WTC11 (cell line): ENCODE results near the gene PRKCQ.

ENCODE experiments used
- ELF4 ChIP-seq: sonication (generic); formaldehyde crosslinking; IDR thresholded peaks from 2 replicates; pipeline ENCODE4 v1.8.1; 2022; ENCODE audit warnings: low read depth, mild to moderate bottlenecking, moderate library complexity, missing genetic modification reagents
- JUN ChIP-seq: sonication (generic); formaldehyde crosslinking; IDR thresholded peaks from 2 replicates; pipeline ENCODE4 v1.8.0; 2023; ENCODE audit warnings: mild to moderate bottlenecking, missing genetic modification reagents
- NR2C2 ChIP-seq: sonication (generic); formaldehyde crosslinking; IDR thresholded peaks from 2 replicates; pipeline ENCODE4 v1.8.0; 2022; ENCODE audit warnings: mild to moderate bottlenecking, missing genetic modification reagents
- SMAD3 ChIP-seq: sonication (generic); formaldehyde crosslinking; IDR thresholded peaks from 2 replicates; pipeline ENCODE4 v1.8.0; 2022; ENCODE audit warnings: missing genetic modification reagents, mild to moderate bottlenecking, borderline replicate concordance
- ZNF263 ChIP-seq: sonication (generic); formaldehyde crosslinking; IDR thresholded peaks from 2 replicates; pipeline ENCODE4 v1.8.1; 2022; ENCODE audit warnings: low read depth, mild to moderate bottlenecking, moderate library complexity, missing genetic modification reagents
- TF ChIP-seq, protein P1 (sequence below): sonication (generic); formaldehyde crosslinking; IDR thresholded peaks from 2 replicates; pipeline ENCODE4 v1.8.0; 2022; ENCODE audit warnings: mild to moderate bottlenecking, missing genetic modification reagents
- TF ChIP-seq, protein P2 (sequence below): fragments of 200-600 bp; IDR thresholded peaks from 2 replicates; pipeline ENCODE4 v1.8.0; 2022; ENCODE audit warnings: antibody characterized with exemption
- TF ChIP-seq, protein P3 (sequence below): sonication (generic); formaldehyde crosslinking; IDR thresholded peaks from 2 replicates; pipeline ENCODE4 v1.8.0; 2022; ENCODE audit warnings: mild to moderate bottlenecking, missing genetic modification reagents
- TF ChIP-seq, protein P4 (sequence below): sonication (generic); formaldehyde crosslinking; IDR thresholded peaks from 2 replicates; pipeline ENCODE4 v1.8.0; 2023; ENCODE audit warnings: mild to moderate bottlenecking, missing genetic modification reagents
- TF ChIP-seq, protein P5 (sequence below): fragments of 250-450 bp; sonication (Bioruptor Pico); IDR thresholded peaks from 2 replicates; pipeline ENCODE4 v1.8.0; 2021; ENCODE audit warnings: mild to moderate bottlenecking
- TF ChIP-seq, protein P6 (sequence below): sonication (generic); formaldehyde crosslinking; IDR thresholded peaks from 2 replicates; pipeline ENCODE4 v1.8.0; 2023; ENCODE audit warnings: missing genetic modification reagents
- TF ChIP-seq, protein P7 (sequence below): sonication (generic); formaldehyde crosslinking; IDR thresholded peaks from 2 replicates; pipeline ENCODE4 v1.8.0; 2022; ENCODE audit warnings: mild to moderate bottlenecking, missing genetic modification reagents

DNA sequence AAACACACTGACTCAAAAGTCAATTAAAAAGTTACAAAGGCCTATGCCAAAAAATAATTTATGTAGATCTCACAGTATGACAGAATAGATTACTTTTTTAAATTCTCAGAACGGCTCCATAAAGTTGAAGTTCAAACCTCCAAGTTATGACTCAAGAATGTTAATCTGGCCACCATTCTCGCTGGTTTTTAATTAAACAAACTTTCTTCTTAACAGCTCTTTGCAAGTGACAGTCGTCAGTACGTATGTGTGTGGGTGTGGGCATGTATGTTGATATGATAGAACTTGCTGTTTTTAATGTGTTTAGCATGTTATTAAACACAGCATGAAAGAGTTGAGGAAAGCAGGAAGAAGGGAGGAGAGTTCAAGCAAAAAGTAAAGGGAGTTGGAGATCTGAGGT lies 18.5 kb downstream of the PRKCQ start:
- TF ChIP-seq, protein P1, sequence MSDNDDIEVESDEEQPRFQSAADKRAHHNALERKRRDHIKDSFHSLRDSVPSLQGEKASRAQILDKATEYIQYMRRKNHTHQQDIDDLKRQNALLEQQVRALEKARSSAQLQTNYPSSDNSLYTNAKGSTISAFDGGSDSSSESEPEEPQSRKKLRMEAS (CRISPR knock-in tag): no peak
- TF ChIP-seq, protein P2, sequence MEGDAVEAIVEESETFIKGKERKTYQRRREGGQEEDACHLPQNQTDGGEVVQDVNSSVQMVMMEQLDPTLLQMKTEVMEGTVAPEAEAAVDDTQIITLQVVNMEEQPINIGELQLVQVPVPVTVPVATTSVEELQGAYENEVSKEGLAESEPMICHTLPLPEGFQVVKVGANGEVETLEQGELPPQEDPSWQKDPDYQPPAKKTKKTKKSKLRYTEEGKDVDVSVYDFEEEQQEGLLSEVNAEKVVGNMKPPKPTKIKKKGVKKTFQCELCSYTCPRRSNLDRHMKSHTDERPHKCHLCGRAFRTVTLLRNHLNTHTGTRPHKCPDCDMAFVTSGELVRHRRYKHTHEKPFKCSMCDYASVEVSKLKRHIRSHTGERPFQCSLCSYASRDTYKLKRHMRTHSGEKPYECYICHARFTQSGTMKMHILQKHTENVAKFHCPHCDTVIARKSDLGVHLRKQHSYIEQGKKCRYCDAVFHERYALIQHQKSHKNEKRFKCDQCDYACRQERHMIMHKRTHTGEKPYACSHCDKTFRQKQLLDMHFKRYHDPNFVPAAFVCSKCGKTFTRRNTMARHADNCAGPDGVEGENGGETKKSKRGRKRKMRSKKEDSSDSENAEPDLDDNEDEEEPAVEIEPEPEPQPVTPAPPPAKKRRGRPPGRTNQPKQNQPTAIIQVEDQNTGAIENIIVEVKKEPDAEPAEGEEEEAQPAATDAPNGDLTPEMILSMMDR: no peak
- TF ChIP-seq, protein P3, sequence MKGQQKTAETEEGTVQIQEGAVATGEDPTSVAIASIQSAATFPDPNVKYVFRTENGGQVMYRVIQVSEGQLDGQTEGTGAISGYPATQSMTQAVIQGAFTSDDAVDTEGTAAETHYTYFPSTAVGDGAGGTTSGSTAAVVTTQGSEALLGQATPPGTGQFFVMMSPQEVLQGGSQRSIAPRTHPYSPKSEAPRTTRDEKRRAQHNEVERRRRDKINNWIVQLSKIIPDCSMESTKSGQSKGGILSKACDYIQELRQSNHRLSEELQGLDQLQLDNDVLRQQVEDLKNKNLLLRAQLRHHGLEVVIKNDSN (CRISPR knock-in tag): no peak
- no peak for TF ChIP-seq ZNF263
- TF ChIP-seq SMAD3 (CRISPR knock-in tag): no peak
- TF ChIP-seq, protein P4, sequence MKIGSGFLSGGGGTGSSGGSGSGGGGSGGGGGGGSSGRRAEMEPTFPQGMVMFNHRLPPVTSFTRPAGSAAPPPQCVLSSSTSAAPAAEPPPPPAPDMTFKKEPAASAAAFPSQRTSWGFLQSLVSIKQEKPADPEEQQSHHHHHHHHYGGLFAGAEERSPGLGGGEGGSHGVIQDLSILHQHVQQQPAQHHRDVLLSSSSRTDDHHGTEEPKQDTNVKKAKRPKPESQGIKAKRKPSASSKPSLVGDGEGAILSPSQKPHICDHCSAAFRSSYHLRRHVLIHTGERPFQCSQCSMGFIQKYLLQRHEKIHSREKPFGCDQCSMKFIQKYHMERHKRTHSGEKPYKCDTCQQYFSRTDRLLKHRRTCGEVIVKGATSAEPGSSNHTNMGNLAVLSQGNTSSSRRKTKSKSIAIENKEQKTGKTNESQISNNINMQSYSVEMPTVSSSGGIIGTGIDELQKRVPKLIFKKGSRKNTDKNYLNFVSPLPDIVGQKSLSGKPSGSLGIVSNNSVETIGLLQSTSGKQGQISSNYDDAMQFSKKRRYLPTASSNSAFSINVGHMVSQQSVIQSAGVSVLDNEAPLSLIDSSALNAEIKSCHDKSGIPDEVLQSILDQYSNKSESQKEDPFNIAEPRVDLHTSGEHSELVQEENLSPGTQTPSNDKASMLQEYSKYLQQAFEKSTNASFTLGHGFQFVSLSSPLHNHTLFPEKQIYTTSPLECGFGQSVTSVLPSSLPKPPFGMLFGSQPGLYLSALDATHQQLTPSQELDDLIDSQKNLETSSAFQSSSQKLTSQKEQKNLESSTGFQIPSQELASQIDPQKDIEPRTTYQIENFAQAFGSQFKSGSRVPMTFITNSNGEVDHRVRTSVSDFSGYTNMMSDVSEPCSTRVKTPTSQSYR (CRISPR knock-in tag): no peak
- TF ChIP-seq NR2C2 (CRISPR knock-in tag): no peak
- no peak for TF ChIP-seq ELF4 (CRISPR knock-in tag)
- TF ChIP-seq, protein P5, sequence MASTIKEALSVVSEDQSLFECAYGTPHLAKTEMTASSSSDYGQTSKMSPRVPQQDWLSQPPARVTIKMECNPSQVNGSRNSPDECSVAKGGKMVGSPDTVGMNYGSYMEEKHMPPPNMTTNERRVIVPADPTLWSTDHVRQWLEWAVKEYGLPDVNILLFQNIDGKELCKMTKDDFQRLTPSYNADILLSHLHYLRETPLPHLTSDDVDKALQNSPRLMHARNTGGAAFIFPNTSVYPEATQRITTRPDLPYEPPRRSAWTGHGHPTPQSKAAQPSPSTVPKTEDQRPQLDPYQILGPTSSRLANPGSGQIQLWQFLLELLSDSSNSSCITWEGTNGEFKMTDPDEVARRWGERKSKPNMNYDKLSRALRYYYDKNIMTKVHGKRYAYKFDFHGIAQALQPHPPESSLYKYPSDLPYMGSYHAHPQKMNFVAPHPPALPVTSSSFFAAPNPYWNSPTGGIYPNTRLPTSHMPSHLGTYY (CRISPR knock-in tag): no peak
- TF ChIP-seq JUN (CRISPR knock-in tag): no peak
- TF ChIP-seq, protein P6, sequence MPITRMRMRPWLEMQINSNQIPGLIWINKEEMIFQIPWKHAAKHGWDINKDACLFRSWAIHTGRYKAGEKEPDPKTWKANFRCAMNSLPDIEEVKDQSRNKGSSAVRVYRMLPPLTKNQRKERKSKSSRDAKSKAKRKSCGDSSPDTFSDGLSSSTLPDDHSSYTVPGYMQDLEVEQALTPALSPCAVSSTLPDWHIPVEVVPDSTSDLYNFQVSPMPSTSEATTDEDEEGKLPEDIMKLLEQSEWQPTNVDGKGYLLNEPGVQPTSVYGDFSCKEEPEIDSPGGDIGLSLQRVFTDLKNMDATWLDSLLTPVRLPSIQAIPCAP (CRISPR knock-in tag): no peak
- TF ChIP-seq, protein P7, sequence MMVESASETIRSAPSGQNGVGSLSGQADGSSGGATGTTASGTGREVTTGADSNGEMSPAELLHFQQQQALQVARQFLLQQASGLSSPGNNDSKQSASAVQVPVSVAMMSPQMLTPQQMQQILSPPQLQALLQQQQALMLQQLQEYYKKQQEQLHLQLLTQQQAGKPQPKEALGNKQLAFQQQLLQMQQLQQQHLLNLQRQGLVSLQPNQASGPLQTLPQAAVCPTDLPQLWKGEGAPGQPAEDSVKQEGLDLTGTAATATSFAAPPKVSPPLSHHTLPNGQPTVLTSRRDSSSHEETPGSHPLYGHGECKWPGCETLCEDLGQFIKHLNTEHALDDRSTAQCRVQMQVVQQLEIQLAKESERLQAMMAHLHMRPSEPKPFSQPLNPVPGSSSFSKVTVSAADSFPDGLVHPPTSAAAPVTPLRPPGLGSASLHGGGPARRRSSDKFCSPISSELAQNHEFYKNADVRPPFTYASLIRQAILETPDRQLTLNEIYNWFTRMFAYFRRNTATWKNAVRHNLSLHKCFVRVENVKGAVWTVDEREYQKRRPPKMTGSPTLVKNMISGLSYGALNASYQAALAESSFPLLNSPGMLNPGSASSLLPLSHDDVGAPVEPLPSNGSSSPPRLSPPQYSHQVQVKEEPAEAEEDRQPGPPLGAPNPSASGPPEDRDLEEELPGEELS (CRISPR knock-in tag): no peak
